ENCODE data around the gene SYNDIG1L.

GRCh38 chr14:74409441-74409840 lies 16.6 kb downstream of the SYNDIG1L start:
- TF ChIP-seq POLR2A (IDR thresholded peaks at IDR 0.05; ENCODE audit: extremely low read depth, insufficient read length) (no peak), CTCF (IDR thresholded peaks at IDR 0.05; ENCODE audit: low read depth, low read length) (no peak)

Measured in NB4 (cell line).